GM21423 (cell line): ENCODE data around the gene FOXO3.
"Not testable (repeated sequence)": the region's sequence is repeated elsewhere in the genome, so short reads cannot be mapped to it uniquely, and the experiment has no call there.

ENCODE experiments used
- ATAC-seq: cut with Tn5 transposase; IDR thresholded peaks from one replicate; pipeline ENCODE4 v1.9.1; 2021; ENCODE audit warnings: mild to moderate bottlenecking, moderate library complexity; ENCODE audit not compliant: unreplicated experiment

The FOXO3 gene

GRCh38 chr6:108560463-108561308 is at the start of gene FOXO3:
Gene FOXO3 (plus strand): TSS chr6:108560917. CDS start chr6:108561209, 292 bp downstream.
- ATAC-seq, result no peak

GRCh38 chr6:108518714-108519576 is 41.8 kb upstream of the FOXO3 start:
- no peak for ATAC-seq

- ATAC-seq, result no peak
These were observed 39.1 kb upstream of the FOXO3 start for GRCh38 chr6:108521616-108522107.

GRCh38 chr6:108523697-108524096 is 37.0 kb upstream of the FOXO3 start:
- no peak for ATAC-seq

GRCh38 chr6:108524528-108525248 is 36.0 kb upstream of the FOXO3 start:
- ATAC-seq, result no peak

- ATAC-seq, result no peak
These were observed 34.0 kb upstream of the FOXO3 start for GRCh38 chr6:108526739-108527174.

- ATAC-seq, result no peak
These were observed 31.8 kb upstream of the FOXO3 start for GRCh38 chr6:108528878-108529277.

GRCh38 chr6:108531332-108531731 is 29.4 kb upstream of the FOXO3 start:
- no peak for ATAC-seq

- no peak for ATAC-seq
These were observed 25.5 kb upstream of the FOXO3 start for GRCh38 chr6:108535114-108535742.

- ATAC-seq, result not testable (repeated sequence)
These were observed 24.7 kb upstream of the FOXO3 start for GRCh38 chr6:108535920-108536535.

GRCh38 chr6:108541843-108542759 is 18.6 kb upstream of the FOXO3 start:
- ATAC-seq, result no peak

- no peak for ATAC-seq
These were observed 17.4 kb upstream of the FOXO3 start for GRCh38 chr6:108543175-108543940.

GRCh38 chr6:108544606-108545005 is 16.1 kb upstream of the FOXO3 start:
- ATAC-seq, result no peak

GRCh38 chr6:108546079-108547049 is 14.4 kb upstream of the FOXO3 start:
- no peak for ATAC-seq

- ATAC-seq, result no peak
These were observed 11.5 kb upstream of the FOXO3 start for GRCh38 chr6:108549241-108549640.

- ATAC-seq, result no peak
These were observed 11.0 kb upstream of the FOXO3 start for GRCh38 chr6:108549741-108550140.

- ATAC-seq, result no peak
These were observed 10.5 kb upstream of the FOXO3 start for GRCh38 chr6:108550256-108550655.
